Cerebellar cortex (tissue), 1 donor: ENCODE results near the gene IRAK1.

Experiments used
- DNase-seq: peaks from one replicate; pipeline ENCODE4 v3.0.0-alpha.2; 2015; ENCODE audit warnings: low spot score

The IRAK1 gene

GRCh38 chrX:154040863-154041262 is 21.2 kb upstream of the IRAK1 start:
- DNase-seq: no peak

- DNase-seq: no peak
Measured at GRCh38 chrX:154040307-154040756, 20.6 kb upstream of the IRAK1 start.

- no peak for DNase-seq
Measured at GRCh38 chrX:154039577-154039976, 19.9 kb upstream of the IRAK1 start.

- no peak for DNase-seq
Measured at GRCh38 chrX:154038656-154039055, 19.0 kb upstream of the IRAK1 start.

GRCh38 chrX:154037754-154038153 is 18.1 kb upstream of the IRAK1 start:
- no peak for DNase-seq

GRCh38 chrX:154036513-154036912 is 16.8 kb upstream of the IRAK1 start:
- DNase-seq: no peak

- no peak for DNase-seq
Measured at GRCh38 chrX:154033848-154034247, 14.1 kb upstream of the IRAK1 start.

- DNase-seq: no peak
Measured at GRCh38 chrX:154032653-154033052, 13.0 kb upstream of the IRAK1 start.

GRCh38 chrX:154032160-154032559 is 12.5 kb upstream of the IRAK1 start:
- no peak for DNase-seq

GRCh38 chrX:154030715-154031305 is 11.1 kb upstream of the IRAK1 start:
- no peak for DNase-seq

GRCh38 chrX:154030266-154030665 is 10.6 kb upstream of the IRAK1 start:
- no peak for DNase-seq

GRCh38 chrX:154029439-154029838 is 9.7 kb upstream of the IRAK1 start:
- DNase-seq: no peak

GRCh38 chrX:154028502-154029184 is 8.9 kb upstream of the IRAK1 start:
- no peak for DNase-seq

GRCh38 chrX:154027986-154028385 is 8.3 kb upstream of the IRAK1 start:
- DNase-seq: no peak

GRCh38 chrX:154027022-154027402 is 7.3 kb upstream of the IRAK1 start:
- DNase-seq: no peak

- DNase-seq: peak; percentile 64
Measured at GRCh38 chrX:154026136-154027021, 6.7 kb upstream of the IRAK1 start.

GRCh38 chrX:154025230-154025629 is 5.5 kb upstream of the IRAK1 start:
- peak; percentile 10 for DNase-seq

GRCh38 chrX:154024271-154024670 is 4.6 kb upstream of the IRAK1 start:
- DNase-seq: no peak

GRCh38 chrX:154023276-154024000 is 3.7 kb upstream of the IRAK1 start:
- DNase-seq: no peak

GRCh38 chrX:154022108-154022507 is 2.4 kb upstream of the IRAK1 start:
- no peak for DNase-seq

- peak; percentile 74 for DNase-seq
Measured at GRCh38 chrX:154021131-154021611, 1.5 kb upstream of the IRAK1 start.

- DNase-seq: peak; percentile 10
Measured at GRCh38 chrX:154020536-154021115, 924 bp upstream of the IRAK1 start.
